ENCODE results near the gene MTA3. TPM values are rescaled to one million over a fixed set of nuclear protein-coding genes. Genes with fewer than 3 reads are reported as not detected.

Gene MTA3
- total RNA-seq, 1 donor from 2014 or later, result 117 TPM

DNA sequence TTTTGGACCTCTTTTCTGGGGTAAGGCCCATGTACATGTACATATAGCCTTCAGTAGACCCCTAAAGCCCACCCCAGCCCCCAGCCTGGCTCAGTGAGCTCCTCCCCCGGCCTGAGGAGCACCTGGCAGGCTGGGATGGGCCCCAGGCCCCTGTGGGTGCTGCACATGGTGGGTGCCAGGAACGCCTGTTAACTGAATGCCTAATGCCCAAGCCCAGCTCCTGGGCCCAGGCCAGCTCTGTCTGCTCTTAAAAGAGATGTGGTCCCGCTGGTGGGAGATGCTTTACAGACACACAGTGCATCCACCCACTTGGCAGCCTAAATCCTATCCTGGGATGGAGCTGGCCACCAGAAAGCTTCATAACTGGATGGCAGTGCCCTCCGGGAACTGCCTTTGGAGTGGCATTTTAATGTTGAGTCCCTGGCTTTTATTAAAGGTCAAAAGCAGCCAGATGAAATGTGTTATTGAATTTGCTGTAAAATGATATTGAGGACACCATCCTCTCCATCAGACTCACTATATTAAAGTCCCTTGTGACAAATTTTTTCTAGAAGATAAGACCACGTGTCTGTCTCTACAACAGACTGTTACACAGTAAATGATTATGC, 203.2 kb downstream of the MTA3 start:
- H3K4me3 ChIP-seq, result no peak overlapping the region
- no peaks in the 10 kb centered on the region for H3K36me3 ChIP-seq
- no peak overlapping the region for H3K9ac ChIP-seq
- Mint-ChIP-seq H3K36me3 (peaks cover 4% of the 10 kb centered on the region), H3K4me3 (no peak overlapping the region), H3K4me1 (peaks cover 4% of the 10 kb centered on the region), H3K9me3 (peaks cover 17% of the 10 kb centered on the region), H3K27ac (no peak overlapping the region), H3K27me3 (ENCODE audit: insufficient read depth, low read depth) (peaks cover 6% of the 10 kb centered on the region)
- no peaks in the 10 kb centered on the region for H3K27me3 ChIP-seq
- H3K79me2 ChIP-seq (ENCODE audit: low read depth), result no peaks in the 10 kb centered on the region
- no peaks in the 10 kb centered on the region for H4K20me1 ChIP-seq (ENCODE audit: low read depth)
- no peak overlapping the region for H2AFZ ChIP-seq (replicated peaks)
- no peak overlapping the region for H3K27ac ChIP-seq
- H3F3A ChIP-seq (ENCODE audit: low read depth), result no peaks in the 10 kb centered on the region
- no peaks in the 10 kb centered on the region for H3K4me1 ChIP-seq
- no peak for DNase-seq (ENCODE audit: low spot score)
- no peak for TF ChIP-seq EZH2 (IDR thresholded peaks at IDR 0.05)
- TF ChIP-seq, protein P1, sequence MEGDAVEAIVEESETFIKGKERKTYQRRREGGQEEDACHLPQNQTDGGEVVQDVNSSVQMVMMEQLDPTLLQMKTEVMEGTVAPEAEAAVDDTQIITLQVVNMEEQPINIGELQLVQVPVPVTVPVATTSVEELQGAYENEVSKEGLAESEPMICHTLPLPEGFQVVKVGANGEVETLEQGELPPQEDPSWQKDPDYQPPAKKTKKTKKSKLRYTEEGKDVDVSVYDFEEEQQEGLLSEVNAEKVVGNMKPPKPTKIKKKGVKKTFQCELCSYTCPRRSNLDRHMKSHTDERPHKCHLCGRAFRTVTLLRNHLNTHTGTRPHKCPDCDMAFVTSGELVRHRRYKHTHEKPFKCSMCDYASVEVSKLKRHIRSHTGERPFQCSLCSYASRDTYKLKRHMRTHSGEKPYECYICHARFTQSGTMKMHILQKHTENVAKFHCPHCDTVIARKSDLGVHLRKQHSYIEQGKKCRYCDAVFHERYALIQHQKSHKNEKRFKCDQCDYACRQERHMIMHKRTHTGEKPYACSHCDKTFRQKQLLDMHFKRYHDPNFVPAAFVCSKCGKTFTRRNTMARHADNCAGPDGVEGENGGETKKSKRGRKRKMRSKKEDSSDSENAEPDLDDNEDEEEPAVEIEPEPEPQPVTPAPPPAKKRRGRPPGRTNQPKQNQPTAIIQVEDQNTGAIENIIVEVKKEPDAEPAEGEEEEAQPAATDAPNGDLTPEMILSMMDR (IDR thresholded peaks at IDR 0.05), result no peak
- no peak for TF ChIP-seq EZH2phosphoT487 (IDR thresholded peaks at IDR 0.05)
- H3K4me2 ChIP-seq, result no peak overlapping the region
- H3K9me3 ChIP-seq (ENCODE audit: low read depth), result no peaks in the 10 kb centered on the region

DNA sequence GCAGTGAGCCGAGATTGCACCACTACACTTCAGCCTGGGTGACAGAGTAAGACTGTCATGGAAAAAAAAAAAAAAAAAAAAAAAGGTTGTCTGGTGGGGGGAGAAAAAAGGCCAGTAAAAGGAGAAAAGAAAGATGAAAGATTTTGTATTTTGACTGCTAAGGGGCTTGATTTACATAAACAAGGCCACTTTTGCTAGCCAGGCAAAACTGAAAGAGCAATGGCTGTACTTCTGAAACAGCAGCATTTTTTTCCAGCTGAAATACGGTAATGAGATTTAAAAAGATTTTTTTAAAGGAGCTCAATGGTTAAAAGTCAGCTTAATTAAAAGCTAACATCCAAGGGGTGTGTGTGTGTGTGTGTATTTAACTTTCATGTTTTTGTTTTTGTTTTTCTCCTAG, 206.8 kb downstream of the MTA3 start:
- TF ChIP-seq EZH2 (IDR thresholded peaks at IDR 0.05) (no peak), EZH2phosphoT487 (IDR thresholded peaks at IDR 0.05) (no peak)
- TF ChIP-seq, protein P1 (IDR thresholded peaks at IDR 0.05), result no peak
- H3K79me2 ChIP-seq (ENCODE audit: low read depth), result no peaks in the 10 kb centered on the region
- H3K4me1 ChIP-seq, result no peaks in the 10 kb centered on the region
- no peaks in the 10 kb centered on the region for H4K20me1 ChIP-seq (ENCODE audit: low read depth)
- no peak overlapping the region for H2AFZ ChIP-seq (replicated peaks)
- no peaks in the 10 kb centered on the region for H3F3A ChIP-seq (ENCODE audit: low read depth)
- peaks cover 7% of the 10 kb centered on the region for H3K36me3 Mint-ChIP-seq
- H3K9me3 Mint-ChIP-seq, result peaks cover 31% of the 10 kb centered on the region
- H3K9me3 ChIP-seq (ENCODE audit: low read depth), result peaks cover 22% of the 10 kb centered on the region
- H3K27me3 ChIP-seq, result no peaks in the 10 kb centered on the region
- no peaks in the 10 kb centered on the region for H3K36me3 ChIP-seq
- no peak for DNase-seq (ENCODE audit: low spot score)
- no peaks in the 10 kb centered on the region for H3K27me3 Mint-ChIP-seq (ENCODE audit: insufficient read depth, low read depth)
- H3K4me1 Mint-ChIP-seq, result peaks cover 4% of the 10 kb centered on the region
- H3K9ac ChIP-seq, result no peak overlapping the region
- H3K27ac Mint-ChIP-seq, result no peak overlapping the region
- H3K4me3 ChIP-seq, result no peak overlapping the region
- no peak overlapping the region for H3K4me3 Mint-ChIP-seq
- no peak overlapping the region for H3K4me2 ChIP-seq
- H3K27ac ChIP-seq, result no peak overlapping the region

DNA sequence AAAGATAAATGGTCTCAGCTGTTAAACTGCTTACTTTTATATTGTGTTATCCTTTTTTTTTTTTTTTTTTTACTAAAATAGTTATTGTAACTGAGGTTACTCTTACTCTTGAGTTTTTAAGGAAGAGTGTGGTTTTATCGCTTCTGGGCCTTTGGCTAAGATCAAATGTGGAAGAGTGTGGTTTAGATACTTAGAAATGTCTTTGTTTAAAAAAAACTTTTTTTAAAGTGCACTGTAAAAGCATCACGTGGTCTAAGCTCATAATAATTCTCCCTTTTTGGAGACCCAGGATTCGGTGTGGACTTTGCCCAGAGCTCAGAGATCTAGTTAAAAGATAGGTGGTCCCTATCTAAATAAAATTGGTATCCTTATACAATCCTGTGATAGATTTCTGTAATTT, 207.4 kb downstream of the MTA3 start:
- H3K27ac Mint-ChIP-seq, result no peak overlapping the region
- no peak overlapping the region for H3K27ac ChIP-seq
- DNase-seq (ENCODE audit: low spot score), result no peak
- no peak overlapping the region for H3K9ac ChIP-seq
- no peak overlapping the region for H3K4me2 ChIP-seq
- H3K27me3 ChIP-seq, result no peaks in the 10 kb centered on the region
- peaks cover 26% of the 10 kb centered on the region for H3K9me3 ChIP-seq (ENCODE audit: low read depth)
- H3K4me3 ChIP-seq, result no peak overlapping the region
- peaks cover 2% of the 10 kb centered on the region for H3K4me1 Mint-ChIP-seq
- no peaks in the 10 kb centered on the region for H3K4me1 ChIP-seq
- H4K20me1 ChIP-seq (ENCODE audit: low read depth), result no peaks in the 10 kb centered on the region
- peaks cover 7% of the 10 kb centered on the region for H3K36me3 Mint-ChIP-seq
- H3K27me3 Mint-ChIP-seq (ENCODE audit: insufficient read depth, low read depth), result no peaks in the 10 kb centered on the region
- no peaks in the 10 kb centered on the region for H3K36me3 ChIP-seq
- H3K79me2 ChIP-seq (ENCODE audit: low read depth), result no peaks in the 10 kb centered on the region
- H3K9me3 Mint-ChIP-seq, result peaks cover 35% of the 10 kb centered on the region
- no peaks in the 10 kb centered on the region for H3F3A ChIP-seq (ENCODE audit: low read depth)
- TF ChIP-seq EZH2phosphoT487 (IDR thresholded peaks at IDR 0.05) (no peak), EZH2 (IDR thresholded peaks at IDR 0.05) (no peak)
- TF ChIP-seq, protein P1 (IDR thresholded peaks at IDR 0.05), result no peak
- H3K4me3 Mint-ChIP-seq, result no peak overlapping the region
- H2AFZ ChIP-seq (replicated peaks), result no peak overlapping the region
